HUES48 (cell line): ENCODE data around the gene BMPR1A.

Source experiments
- H3K27ac ChIP-seq: one replicate; pipeline ENCODE4 v1.7.0; 2013; ENCODE audit warnings: low read depth, low read length, inconsistent platforms
- H3K27me3 ChIP-seq: 2 replicates; pipeline ENCODE4 v1.6.1; 2013; ENCODE audit warnings: mild to moderate bottlenecking, low read length; ENCODE audit not compliant: control insufficient read depth, insufficient read depth
- H3K36me3 ChIP-seq: 2 replicates; pipeline ENCODE4 v1.6.1; 2013; ENCODE audit warnings: low read length; ENCODE audit not compliant: control insufficient read depth, insufficient read depth
- H3K4me1 ChIP-seq: 2 replicates; pipeline ENCODE4 v1.6.1; 2013; ENCODE audit warnings: mild to moderate bottlenecking, low read length; ENCODE audit not compliant: control insufficient read depth, insufficient read depth
- H3K4me3 ChIP-seq: 2 replicates; pipeline ENCODE4 v1.5.1; 2013; ENCODE audit warnings: mild to moderate bottlenecking, low read depth, low read length
- H3K9ac ChIP-seq: 2 replicates; pipeline ENCODE4 v1.6.1; 2013; ENCODE audit warnings: mild to moderate bottlenecking, low read depth, low read length, moderate library complexity
- H3K9me3 ChIP-seq: 2 replicates; pipeline ENCODE4 v1.6.1; 2013; ENCODE audit warnings: low read length; ENCODE audit not compliant: control insufficient read depth, insufficient read depth

The BMPR1A gene

GRCh38 chr10:86786368-86786767 lies 29.9 kb downstream of the BMPR1A start:
- no peak overlapping the region for H3K4me3 ChIP-seq
- peak overlapping the region; percentile 1 for H3K27ac ChIP-seq
- H3K9ac ChIP-seq: no peak overlapping the region
- peaks cover 44% of the 10 kb centered on the region for H3K4me1 ChIP-seq
- no peaks in the 10 kb centered on the region for H3K36me3 ChIP-seq
- H3K27me3 ChIP-seq: no peaks in the 10 kb centered on the region
- no peaks in the 10 kb centered on the region for H3K9me3 ChIP-seq

GRCh38 chr10:86790394-86790793 lies 34.0 kb downstream of the BMPR1A start:
- H3K9me3 ChIP-seq: no peaks in the 10 kb centered on the region
- no peak overlapping the region for H3K27ac ChIP-seq
- H3K36me3 ChIP-seq: no peaks in the 10 kb centered on the region; the same call in 1 of the 2 replicates
- H3K4me1 ChIP-seq: peaks cover 30% of the 10 kb centered on the region
- no peak overlapping the region for H3K4me3 ChIP-seq
- H3K27me3 ChIP-seq: no peaks in the 10 kb centered on the region
- no peak overlapping the region for H3K9ac ChIP-seq

- no peak overlapping the region for H3K9ac ChIP-seq
- H3K27me3 ChIP-seq: no peaks in the 10 kb centered on the region
- H3K36me3 ChIP-seq: no peaks in the 10 kb centered on the region; the same call in 1 of the 2 replicates
- H3K4me3 ChIP-seq: no peak overlapping the region
- H3K4me1 ChIP-seq: peaks cover 27% of the 10 kb centered on the region
- no peak overlapping the region for H3K27ac ChIP-seq
- H3K9me3 ChIP-seq: no peaks in the 10 kb centered on the region
Measured at GRCh38 chr10:86792461-86793167, 36.2 kb downstream of the BMPR1A start.

- H3K9ac ChIP-seq: no peak overlapping the region
- no peaks in the 10 kb centered on the region for H3K9me3 ChIP-seq
- no peak overlapping the region for H3K4me3 ChIP-seq
- H3K27me3 ChIP-seq: no peaks in the 10 kb centered on the region
- peaks cover 36% of the 10 kb centered on the region for H3K4me1 ChIP-seq
- H3K36me3 ChIP-seq: no peaks in the 10 kb centered on the region; the same call in 1 of the 2 replicates
- peak overlapping the region; percentile 53 for H3K27ac ChIP-seq
Measured at GRCh38 chr10:86793696-86794095, 37.3 kb downstream of the BMPR1A start.

GRCh38 chr10:86795353-86795752 lies 38.9 kb downstream of the BMPR1A start:
- Histone ChIP-seq H3K9ac (peak overlapping the region; percentile 30; the same call in 1 of the 2 replicates), H3K4me1 (peaks cover 51% of the 10 kb centered on the region), H3K27ac (peak overlapping the region; percentile 90), H3K27me3 (no peaks in the 10 kb centered on the region), H3K4me3 (peak overlapping the region; percentile 40; the same call in 1 of the 2 replicates), H3K36me3 (no peaks in the 10 kb centered on the region; the same call in 1 of the 2 replicates), H3K9me3 (no peaks in the 10 kb centered on the region)

- H3K4me3 ChIP-seq: no peak overlapping the region
- H3K9me3 ChIP-seq: no peaks in the 10 kb centered on the region
- H3K36me3 ChIP-seq: no peaks in the 10 kb centered on the region; the same call in 1 of the 2 replicates
- peaks cover 64% of the 10 kb centered on the region for H3K4me1 ChIP-seq
- H3K9ac ChIP-seq: no peak overlapping the region
- H3K27me3 ChIP-seq: no peaks in the 10 kb centered on the region
- H3K27ac ChIP-seq: peak overlapping the region; percentile 75
Measured at GRCh38 chr10:86798025-86798424, 41.6 kb downstream of the BMPR1A start.

GRCh38 chr10:86798611-86799010 lies 42.2 kb downstream of the BMPR1A start:
- Histone ChIP-seq H3K36me3 (no peaks in the 10 kb centered on the region; the same call in 1 of the 2 replicates), H3K9ac (no peak overlapping the region), H3K27me3 (no peaks in the 10 kb centered on the region), H3K9me3 (no peaks in the 10 kb centered on the region), H3K27ac (peak overlapping the region; percentile 75), H3K4me3 (peak overlapping the region; percentile 2; the same call in 1 of the 2 replicates), H3K4me1 (peaks cover 62% of the 10 kb centered on the region)

GRCh38 chr10:86799188-86799845 lies 42.9 kb downstream of the BMPR1A start:
- no peak overlapping the region for H3K4me3 ChIP-seq
- H3K36me3 ChIP-seq: no peaks in the 10 kb centered on the region
- no peaks in the 10 kb centered on the region for H3K27me3 ChIP-seq
- H3K9me3 ChIP-seq: no peaks in the 10 kb centered on the region
- H3K27ac ChIP-seq: peak overlapping the region; percentile 75
- peaks cover 58% of the 10 kb centered on the region for H3K4me1 ChIP-seq
- no peak overlapping the region for H3K9ac ChIP-seq

GRCh38 chr10:86801995-86802394 lies 45.6 kb downstream of the BMPR1A start:
- peaks cover 41% of the 10 kb centered on the region for H3K4me1 ChIP-seq

GRCh38 chr10:86802473-86803108 lies 46.2 kb downstream of the BMPR1A start:
- H3K27me3 ChIP-seq: no peaks in the 10 kb centered on the region
- H3K27ac ChIP-seq: peak overlapping the region; percentile 32
- no peaks in the 10 kb centered on the region for H3K36me3 ChIP-seq
- no peak overlapping the region for H3K4me3 ChIP-seq
- no peaks in the 10 kb centered on the region for H3K9me3 ChIP-seq
- no peak overlapping the region for H3K9ac ChIP-seq
- peaks cover 39% of the 10 kb centered on the region for H3K4me1 ChIP-seq

More at GRCh38 chr10:86801995-86802394, 45.6 kb downstream of the BMPR1A start:
- Histone ChIP-seq H3K27ac (peak overlapping the region; percentile 32), H3K36me3 (no peaks in the 10 kb centered on the region), H3K9me3 (no peaks in the 10 kb centered on the region), H3K27me3 (no peaks in the 10 kb centered on the region), H3K4me3 (no peak overlapping the region), H3K9ac (no peak overlapping the region)

- H3K4me3 ChIP-seq: no peak overlapping the region
- H3K36me3 ChIP-seq: no peaks in the 10 kb centered on the region
- peaks cover 33% of the 10 kb centered on the region for H3K4me1 ChIP-seq
- no peaks in the 10 kb centered on the region for H3K9me3 ChIP-seq
- H3K27ac ChIP-seq: no peak overlapping the region
- H3K27me3 ChIP-seq: no peaks in the 10 kb centered on the region
- H3K9ac ChIP-seq: no peak overlapping the region
Measured at GRCh38 chr10:86803156-86803555, 46.7 kb downstream of the BMPR1A start.
